ENCODE results near the gene KDM4C. TPM values are rescaled to one million over a fixed set of nuclear protein-coding genes. Genes with fewer than 3 reads are reported as not detected.

The KDM4C gene
- total RNA-seq, 1 donor from 2014 or later = 11.1 TPM

GRCh38 chr9:6783753-6784152, 26.0 kb downstream of the KDM4C start:
- TF ChIP-seq EZH2 (IDR thresholded peaks at IDR 0.05) (no peak), EZH2phosphoT487 (IDR thresholded peaks at IDR 0.05) (no peak), CTCF (IDR thresholded peaks at IDR 0.05) (no peak)
- H3K4me1 Mint-ChIP-seq = peaks cover 22% of the 10 kb centered on the region
- H3K9me3 ChIP-seq (ENCODE audit: low read depth) = no peaks in the 10 kb centered on the region

GRCh38 chr9:6785682-6786081, 27.9 kb downstream of the KDM4C start:
- Histone ChIP-seq H3K4me3 (no peak overlapping the region), H2AFZ (replicated peaks) (no peak overlapping the region), H4K20me1 (ENCODE audit: low read depth) (no peaks in the 10 kb centered on the region), H3K9me3 (ENCODE audit: low read depth) (no peaks in the 10 kb centered on the region), H3K4me2 (no peak overlapping the region), H3K27ac (no peak overlapping the region), H3K36me3 (no peaks in the 10 kb centered on the region), H3F3A (ENCODE audit: low read depth) (peaks cover 19% of the 10 kb centered on the region), H3K9ac (no peak overlapping the region), H3K27me3 (no peaks in the 10 kb centered on the region), H3K4me1 (peaks cover 18% of the 10 kb centered on the region), H3K79me2 (ENCODE audit: low read depth) (peaks cover under 1% of the 10 kb centered on the region)
- Mint-ChIP-seq H3K36me3 (peaks cover 4% of the 10 kb centered on the region), H3K27ac (no peak overlapping the region), H3K9me3 (peaks cover 3% of the 10 kb centered on the region), H3K4me1 (peaks cover 18% of the 10 kb centered on the region), H3K27me3 (ENCODE audit: insufficient read depth, low read depth) (peaks cover 5% of the 10 kb centered on the region), H3K4me3 (no peak overlapping the region)
- TF ChIP-seq EZH2phosphoT487 (IDR thresholded peaks at IDR 0.05) (no peak), CTCF (IDR thresholded peaks at IDR 0.05) (no peak), EZH2 (IDR thresholded peaks at IDR 0.05) (no peak)
- no peak for DNase-seq (ENCODE audit: low spot score)

More at GRCh38 chr9:6783753-6784152, 26.0 kb downstream of the KDM4C start:
- H3K9me3 Mint-ChIP-seq = peaks cover 3% of the 10 kb centered on the region
- Histone ChIP-seq H4K20me1 (ENCODE audit: low read depth) (no peaks in the 10 kb centered on the region), H3K9ac (no peak overlapping the region), H3F3A (ENCODE audit: low read depth) (peaks cover 18% of the 10 kb centered on the region), H2AFZ (replicated peaks) (no peak overlapping the region), H3K79me2 (ENCODE audit: low read depth) (no peaks in the 10 kb centered on the region), H3K4me1 (peaks cover 22% of the 10 kb centered on the region), H3K36me3 (no peaks in the 10 kb centered on the region), H3K4me3 (no peak overlapping the region), H3K4me2 (no peak overlapping the region), H3K27ac (no peak overlapping the region), H3K27me3 (no peaks in the 10 kb centered on the region)
- H3K27me3 Mint-ChIP-seq (ENCODE audit: insufficient read depth, low read depth) = peaks cover 5% of the 10 kb centered on the region
- H3K36me3 Mint-ChIP-seq = peaks cover 3% of the 10 kb centered on the region
- no peak overlapping the region for H3K27ac Mint-ChIP-seq
- no peak for DNase-seq (ENCODE audit: low spot score)
- no peak overlapping the region for H3K4me3 Mint-ChIP-seq

GRCh38 chr9:6787793-6788161, 30.0 kb downstream of the KDM4C start:
- Histone ChIP-seq H2AFZ (replicated peaks) (no peak overlapping the region), H3K9me3 (ENCODE audit: low read depth) (no peaks in the 10 kb centered on the region), H3K79me2 (ENCODE audit: low read depth) (peaks cover 3% of the 10 kb centered on the region), H3K27me3 (no peaks in the 10 kb centered on the region), H3K4me2 (peak overlapping the region; percentile 42), H3F3A (ENCODE audit: low read depth) (peaks cover 19% of the 10 kb centered on the region), H3K9ac (no peak overlapping the region), H4K20me1 (ENCODE audit: low read depth) (no peaks in the 10 kb centered on the region), H3K27ac (no peak overlapping the region), H3K36me3 (no peaks in the 10 kb centered on the region), H3K4me3 (no peak overlapping the region), H3K4me1 (peaks cover 17% of the 10 kb centered on the region)
- no peak overlapping the region for H3K4me3 Mint-ChIP-seq
- H3K9me3 Mint-ChIP-seq = peaks cover 3% of the 10 kb centered on the region
- peaks cover 4% of the 10 kb centered on the region for H3K36me3 Mint-ChIP-seq
- DNase-seq (ENCODE audit: low spot score) = no peak
- TF ChIP-seq EZH2 (IDR thresholded peaks at IDR 0.05) (no peak), CTCF (IDR thresholded peaks at IDR 0.05) (no peak)
- no peak overlapping the region for H3K27ac Mint-ChIP-seq
- peaks cover 5% of the 10 kb centered on the region for H3K27me3 Mint-ChIP-seq (ENCODE audit: insufficient read depth, low read depth)
- H3K4me1 Mint-ChIP-seq = peaks cover 18% of the 10 kb centered on the region

Measured in neural progenitor cell (in vitro differentiated cells).